Stomach (tissue), 4 donors: ENCODE measurements around the gene PHYHD1.

Source experiments
- EP300 ChIP-seq: sonication (generic); formaldehyde crosslinking; IDR thresholded peaks from one replicate; pipeline ENCODE4 v1.6.1; 2017; ENCODE audit warnings: antibody characterized with exemption
- POLR2AphosphoS5 ChIP-seq, 3 donors: sonication (generic); formaldehyde crosslinking; IDR thresholded peaks; one replicate each; pipeline ENCODE4 v1.6.1; 2016; ENCODE audit warnings: antibody characterized with exemption in 3 of 3

DNA sequence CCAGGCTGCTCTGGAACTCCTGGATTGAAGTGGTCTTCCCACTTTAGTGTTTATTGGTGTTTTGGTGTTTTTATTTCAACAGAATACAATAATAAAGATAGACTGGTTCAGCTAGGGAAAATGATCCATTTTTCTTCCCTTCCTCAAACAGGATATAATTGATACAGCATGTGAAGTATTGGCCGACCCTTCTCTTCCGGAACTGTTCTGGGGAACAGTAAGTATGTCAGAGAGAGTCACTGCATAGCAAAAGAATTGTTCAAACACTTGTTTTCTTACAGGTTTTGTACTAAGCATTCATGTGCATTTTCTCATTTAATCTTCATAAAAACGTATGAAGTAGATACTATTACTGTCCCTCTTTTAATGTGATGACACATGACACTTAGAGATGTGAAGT, 58.3 kb downstream of the PHYHD1 start:
- TF ChIP-seq POLR2AphosphoS5 (IDR thresholded peaks at IDR 0.05) (no peak), EP300 (no peak)
